Measurements from ENCODE around the gene WDR5.

WDR5 gene

DNA sequence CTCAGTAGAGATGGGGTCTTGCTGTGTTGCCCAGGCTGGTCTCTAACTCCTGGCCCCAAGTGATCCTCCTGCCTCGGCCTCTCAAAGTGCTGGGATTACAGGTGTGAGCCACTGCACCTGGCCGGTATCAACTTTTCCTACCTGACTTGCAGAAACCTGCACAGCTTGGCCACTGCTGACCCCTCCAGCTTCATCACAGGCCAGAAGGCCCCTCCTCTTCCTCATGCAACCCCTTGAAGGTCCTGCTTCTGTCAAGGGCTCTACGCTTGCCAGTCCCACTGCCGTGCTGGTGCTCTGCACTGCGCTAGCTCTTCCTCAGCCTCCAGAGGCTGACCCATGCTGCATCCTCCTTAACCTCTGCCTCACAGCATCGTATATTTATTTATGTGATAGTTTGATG is 61.0 kb downstream of the WDR5 start:
- TF ChIP-seq ZFP3 (tag by site-specific recombination; IDR thresholded peaks at IDR 0.05; ENCODE audit: low read depth): no peak
- no peak for TF ChIP-seq ZNF280D (tag by site-specific recombination; IDR thresholded peaks at IDR 0.05)
- no peak for TF ChIP-seq ZNF571 (tag by site-specific recombination; IDR thresholded peaks at IDR 0.05)
- TF ChIP-seq HOXC10 (CRISPR knock-in tag; IDR thresholded peaks at IDR 0.05): no peak
- TF ChIP-seq ZNF350 (tag by site-specific recombination; IDR thresholded peaks at IDR 0.05): no peak
- no peak for TF ChIP-seq KLF10 (tag by site-specific recombination; IDR thresholded peaks at IDR 0.05)
- no peak for TF ChIP-seq ZNF155 (tag by site-specific recombination; IDR thresholded peaks at IDR 0.05)
- no peak for TF ChIP-seq ZNF514 (tag by site-specific recombination; IDR thresholded peaks at IDR 0.05)
- TF ChIP-seq EGR2 (tag by site-specific recombination; IDR thresholded peaks at IDR 0.05; ENCODE audit: low read depth): no peak
- TF ChIP-seq ZNF596 (tag by site-specific recombination; IDR thresholded peaks at IDR 0.05): no peak
- TF ChIP-seq ZBTB1 (tag by site-specific recombination; IDR thresholded peaks at IDR 0.05): no peak
- TF ChIP-seq ZNF558 (tag by site-specific recombination; IDR thresholded peaks at IDR 0.05): no peak
- no peak for TF ChIP-seq ZNF366 (tag by site-specific recombination; conservative IDR thresholded peaks at IDR 0.05)
- no peak for TF ChIP-seq GFI1B (tag by site-specific recombination; IDR thresholded peaks at IDR 0.05)
- TF ChIP-seq ZNF302 (tag by site-specific recombination; IDR thresholded peaks at IDR 0.05; ENCODE audit: low read depth): no peak
- TF ChIP-seq ATF2 (tag by site-specific recombination; IDR thresholded peaks at IDR 0.05; ENCODE audit: low read depth): no peak
- ChIA-PET CTCF (interaction anchor here (0.5 to 2.4 kb wide), 3 partner anchors 26 to 883 kb away, joined by 3 to 8 read pairs (median 3); no protein-coding TSS in a partner anchor), POLR2A (no interaction called here)
- Histone ChIP-seq H3K4me3 (ENCODE audit: low read depth, low read length) (no peak overlapping the region), H3K36me3 (ENCODE audit: control insufficient read depth in 2 of 2, insufficient read depth in 1 of 2, low read length in 2 of 2) (no peaks in the 10 kb centered on the region), H3K4me1 (ENCODE audit: control insufficient read depth, insufficient read depth, low read length) (no peaks in the 10 kb centered on the region), H3K9me3 (ENCODE audit: control insufficient read depth, insufficient read depth, low read depth, low read length) (no peaks in the 10 kb centered on the region), H3K27ac (ENCODE audit: extremely low read depth, low read depth, low read length) (no peak overlapping the region)

DNA sequence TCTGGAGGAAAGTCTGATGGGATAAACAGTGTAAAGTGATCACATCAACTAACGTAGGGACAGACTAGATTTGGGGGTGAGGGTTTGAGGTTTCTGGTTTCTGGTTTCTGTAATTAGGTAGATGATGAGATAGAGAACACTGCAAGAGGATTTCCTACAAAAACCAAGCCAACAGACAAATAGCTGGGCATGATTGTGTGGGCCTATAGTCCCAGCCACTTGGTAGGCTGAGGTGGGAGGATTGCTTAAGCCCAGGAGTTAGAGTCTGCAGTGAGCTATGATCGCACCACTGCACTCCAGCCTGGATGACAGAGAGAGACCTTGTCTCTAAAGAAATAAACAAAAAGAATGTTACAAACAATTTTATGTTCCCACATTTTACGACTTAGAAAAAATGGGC is 62.9 kb downstream of the WDR5 start:
- Histone ChIP-seq H3K27ac (ENCODE audit: extremely low read depth, low read depth, low read length) (no peak overlapping the region), H3K4me1 (ENCODE audit: control insufficient read depth, insufficient read depth, low read length) (no peaks in the 10 kb centered on the region), H3K36me3 (ENCODE audit: control insufficient read depth in 2 of 2, insufficient read depth in 1 of 2, low read length in 2 of 2) (no peaks in the 10 kb centered on the region), H3K9me3 (ENCODE audit: control insufficient read depth, insufficient read depth, low read depth, low read length) (no peaks in the 10 kb centered on the region), H3K4me3 (ENCODE audit: low read depth, low read length) (no peak overlapping the region)
- ChIA-PET POLR2A (no interaction called here), CTCF (interaction anchor here (0.6 to 1.5 kb wide), 5 partner anchors 12 to 1597 kb away, joined by 3 to 4 read pairs (median 3); no protein-coding TSS in a partner anchor)
- TF ChIP-seq ZNF580 (tag by site-specific recombination; IDR thresholded peaks at IDR 0.05) (no peak), ZNF366 (tag by site-specific recombination; conservative IDR thresholded peaks at IDR 0.05) (no peak), GLIS1 (tag by site-specific recombination; IDR thresholded peaks at IDR 0.05) (no peak), KLF9 (tag by site-specific recombination; IDR thresholded peaks at IDR 0.05; ENCODE audit: low read depth) (no peak), SCRT1 (tag by site-specific recombination; IDR thresholded peaks at IDR 0.05; ENCODE audit: borderline replicate concordance) (no peak), ZNF121 (tag by site-specific recombination; IDR thresholded peaks at IDR 0.05) (no peak), ZNF600 (tag by site-specific recombination; IDR thresholded peaks at IDR 0.05) (no peak), ZNF335 (tag by site-specific recombination; conservative IDR thresholded peaks at IDR 0.05) (no peak), ZEB2 (tag by site-specific recombination; IDR thresholded peaks at IDR 0.05) (no peak), ZNF670 (tag by site-specific recombination; IDR thresholded peaks at IDR 0.05; ENCODE audit: low read depth) (no peak), ZNF10 (tag by site-specific recombination; IDR thresholded peaks at IDR 0.05) (no peak), HOXA7 (CRISPR knock-in tag; IDR thresholded peaks at IDR 0.05; ENCODE audit: borderline replicate concordance) (no peak), SP7 (tag by site-specific recombination; IDR thresholded peaks at IDR 0.05) (no peak), ZSCAN23 (tag by site-specific recombination; IDR thresholded peaks at IDR 0.05) (no peak), ZNF626 (tag by site-specific recombination; IDR thresholded peaks at IDR 0.05) (no peak), REPIN1 (tag by site-specific recombination; IDR thresholded peaks at IDR 0.05; ENCODE audit: low read depth) (no peak), ZFP37 (tag by site-specific recombination; IDR thresholded peaks at IDR 0.05) (no peak)
- TF ChIP-seq, protein P1, sequence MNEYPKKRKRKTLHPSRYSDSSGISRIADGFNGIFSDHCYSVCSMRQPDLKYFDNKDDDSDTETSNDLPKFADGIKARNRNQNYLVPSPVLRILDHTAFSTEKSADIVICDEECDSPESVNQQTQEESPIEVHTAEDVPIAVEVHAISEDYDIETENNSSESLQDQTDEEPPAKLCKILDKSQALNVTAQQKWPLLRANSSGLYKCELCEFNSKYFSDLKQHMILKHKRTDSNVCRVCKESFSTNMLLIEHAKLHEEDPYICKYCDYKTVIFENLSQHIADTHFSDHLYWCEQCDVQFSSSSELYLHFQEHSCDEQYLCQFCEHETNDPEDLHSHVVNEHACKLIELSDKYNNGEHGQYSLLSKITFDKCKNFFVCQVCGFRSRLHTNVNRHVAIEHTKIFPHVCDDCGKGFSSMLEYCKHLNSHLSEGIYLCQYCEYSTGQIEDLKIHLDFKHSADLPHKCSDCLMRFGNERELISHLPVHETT (tag by site-specific recombination; IDR thresholded peaks at IDR 0.05): no peak
